ENCODE measurements around the gene C5orf58.

Gene C5orf58

GRCh38 chr5:170285181-170285580 is 52.4 kb downstream of the C5orf58 start:
- DNase-seq, result no peak

- DNase-seq, result no peak
Measured at GRCh38 chr5:170286386-170286925, 53.7 kb downstream of the C5orf58 start.

- DNase-seq, result no peak
Measured at GRCh38 chr5:170287532-170287931, 54.7 kb downstream of the C5orf58 start.

GRCh38 chr5:170288151-170288550 is 55.4 kb downstream of the C5orf58 start:
- no peak for DNase-seq

- no peak for DNase-seq
Measured at GRCh38 chr5:170288551-170288950, 55.8 kb downstream of the C5orf58 start.

GRCh38 chr5:170289121-170289520 is 56.3 kb downstream of the C5orf58 start:
- DNase-seq, result no peak

GRCh38 chr5:170289764-170290163 is 57.0 kb downstream of the C5orf58 start:
- no peak for DNase-seq

- DNase-seq, result peak; percentile 50
Measured at GRCh38 chr5:170290498-170290897, 57.7 kb downstream of the C5orf58 start.

GRCh38 chr5:170292179-170293104 is 59.7 kb downstream of the C5orf58 start:
- DNase-seq, result no peak

GRCh38 chr5:170293273-170293672 is 60.5 kb downstream of the C5orf58 start:
- peak; percentile 91 for DNase-seq

- DNase-seq, result no peak
Measured at GRCh38 chr5:170294057-170294456, 61.3 kb downstream of the C5orf58 start.

- peak; percentile 77 for DNase-seq
Measured at GRCh38 chr5:170294556-170294955, 61.8 kb downstream of the C5orf58 start.
